ENCODE data around the gene VPS11. TPM values are rescaled to one million over a fixed set of nuclear protein-coding genes. Genes with fewer than 3 reads are reported as not detected.
"Not testable (repeated sequence)": the region's sequence is repeated elsewhere in the genome, so short reads cannot be mapped to it uniquely, and the experiment has no call there.

VPS11 gene
- polyA plus RNA-seq (ENCODE audit: insufficient read length in 4 of 4) = 10 to 100 TPM; 51.9 to 59.5 (median 54.7) TPM

DNA sequence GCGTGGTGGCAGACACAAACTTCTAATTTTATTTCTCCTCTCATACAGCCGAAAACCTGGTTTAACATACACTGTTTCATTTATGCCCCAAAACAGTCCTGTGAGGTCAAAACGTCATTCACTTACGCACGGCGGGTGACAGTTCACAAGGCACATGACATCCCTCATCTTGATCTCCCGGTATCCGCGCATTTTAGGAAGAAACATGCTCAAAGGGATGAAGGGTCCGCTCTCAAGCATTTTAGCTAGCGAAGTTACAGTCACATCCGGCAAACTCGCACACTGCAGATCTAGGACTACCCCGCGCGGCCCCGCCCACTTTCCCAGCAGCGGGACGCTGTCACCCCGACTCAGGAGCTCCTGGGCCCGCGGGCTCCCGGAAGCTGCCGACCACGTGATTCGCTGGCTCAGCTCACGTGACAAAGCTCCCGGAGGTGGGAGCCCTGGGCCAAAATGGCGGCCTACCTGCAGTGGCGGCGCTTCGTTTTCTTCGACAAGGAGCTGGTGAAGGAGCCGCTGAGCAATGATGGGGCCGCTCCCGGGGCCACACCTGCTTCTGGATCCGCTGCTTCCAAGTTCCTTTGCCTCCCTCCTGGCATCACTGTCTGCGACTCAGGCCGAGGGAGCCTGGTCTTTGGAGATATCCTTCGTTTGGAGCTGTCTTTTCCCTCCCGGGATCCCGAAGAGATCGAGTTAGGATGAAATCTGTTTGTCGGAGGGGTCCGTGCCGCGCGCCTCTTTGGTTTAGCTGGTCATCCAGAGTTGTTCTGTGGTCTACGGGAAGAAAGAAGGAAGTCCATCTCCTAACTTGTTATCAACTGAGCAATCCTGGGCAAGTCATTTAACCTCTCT, at the start of gene VPS11:
TSS of gene VPS11 (plus strand) at position 448 of the 852 bp plus-strand sequence. CDS start at position 454, 6 bp downstream.
- DNase-seq (ENCODE audit: low read depth in 4 of 4, low spot score in 3 of 4) = peak; percentile 89 to 93 (median 90)

DNA sequence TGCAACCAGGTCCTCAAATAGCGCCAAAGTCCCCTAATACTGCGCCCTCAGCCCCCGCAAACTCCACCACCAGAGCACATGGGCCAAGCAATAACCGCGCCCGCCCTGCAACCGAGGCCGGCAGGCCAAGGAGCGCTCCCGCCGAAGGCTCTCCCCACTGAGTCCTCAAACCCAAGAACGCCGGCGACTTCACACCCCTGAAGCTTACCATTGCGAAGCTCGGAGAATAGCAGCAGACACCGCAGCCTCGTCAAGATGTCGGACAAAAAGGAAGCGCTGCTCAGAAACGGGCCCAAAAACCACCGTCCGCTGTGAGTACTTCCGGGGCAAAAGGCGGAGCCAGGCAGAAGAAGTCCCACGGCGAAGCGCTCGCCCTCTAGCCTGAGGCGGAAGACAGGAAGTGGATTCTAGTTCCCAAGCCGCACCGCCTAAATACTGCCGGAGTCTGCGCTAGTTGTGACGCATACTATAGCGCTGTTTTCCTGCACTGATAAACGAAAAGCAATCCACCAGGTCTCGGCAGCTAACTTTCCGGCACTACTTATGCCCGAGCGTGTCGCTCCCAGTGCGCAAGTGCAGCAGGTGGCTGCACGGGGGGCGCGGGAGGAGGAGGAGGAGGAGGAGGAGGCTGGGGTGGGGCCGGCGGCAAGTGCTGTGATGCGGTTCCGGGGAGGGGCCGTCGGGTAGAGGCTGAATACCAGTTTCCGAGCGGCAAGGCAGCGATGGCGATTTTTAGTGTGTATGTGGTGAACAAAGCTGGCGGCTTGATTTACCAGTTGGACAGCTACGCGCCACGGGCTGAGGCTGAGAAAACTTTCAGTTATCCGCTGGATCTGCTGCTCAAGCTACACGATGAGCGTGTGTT, 49.3 kb upstream of the VPS11 start, which contains the start of the genes RPS25 and TRAPPC4:
TSS of gene RPS25 (minus strand) at position 270 of the 865 bp plus-strand sequence. CDS start at position 211, 59 bp downstream.
TSS of gene TRAPPC4 (plus strand) at position 693 of the 865 bp plus-strand sequence. CDS start at position 723, 30 bp downstream.
- DNase-seq (ENCODE audit: low read depth in 4 of 4, low spot score in 3 of 4) = peak; percentile 92 to 96 (median 94)

DNA sequence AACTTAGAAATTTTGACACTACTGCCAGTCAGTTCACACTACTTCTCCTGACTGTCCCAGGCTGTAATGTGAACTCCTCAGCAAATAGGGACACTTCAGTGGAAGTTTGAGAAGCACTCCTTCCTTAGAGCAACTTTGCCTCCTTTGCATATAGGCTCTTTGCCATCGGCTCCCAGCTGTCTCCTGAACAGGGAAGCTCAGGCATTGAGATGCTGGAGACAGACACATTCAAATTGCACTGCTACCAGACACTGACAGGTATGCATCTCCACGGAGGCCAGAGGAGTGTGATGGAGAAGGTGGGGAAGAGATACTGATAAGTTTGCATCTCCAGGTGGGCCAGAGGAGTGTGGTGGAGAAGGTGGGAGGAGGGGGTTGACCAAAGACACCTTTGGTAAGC, 47.6 kb upstream of the VPS11 start:
- no peak for DNase-seq (ENCODE audit: low read depth in 4 of 4, low spot score in 3 of 4)

DNA sequence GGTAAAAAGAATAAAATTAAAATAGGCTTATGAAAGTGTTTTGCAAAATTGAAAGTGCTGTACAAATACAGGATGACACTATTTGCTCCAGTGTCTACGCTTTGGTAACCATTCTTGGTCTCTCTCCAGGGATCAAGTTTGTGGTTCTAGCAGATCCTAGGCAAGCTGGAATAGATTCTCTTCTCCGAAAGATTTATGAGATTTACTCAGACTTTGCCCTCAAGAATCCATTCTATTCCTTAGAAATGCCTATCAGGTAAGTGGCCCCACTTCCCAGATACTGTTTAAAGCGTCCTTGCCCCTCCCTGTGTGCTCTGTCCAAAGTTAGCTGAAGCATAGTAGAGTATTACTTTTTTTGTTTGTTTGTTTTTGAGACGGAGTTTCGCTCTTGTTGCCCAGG, 46.0 kb upstream of the VPS11 start:
- no peak for DNase-seq (ENCODE audit: low read depth in 4 of 4, low spot score in 3 of 4)

DNA sequence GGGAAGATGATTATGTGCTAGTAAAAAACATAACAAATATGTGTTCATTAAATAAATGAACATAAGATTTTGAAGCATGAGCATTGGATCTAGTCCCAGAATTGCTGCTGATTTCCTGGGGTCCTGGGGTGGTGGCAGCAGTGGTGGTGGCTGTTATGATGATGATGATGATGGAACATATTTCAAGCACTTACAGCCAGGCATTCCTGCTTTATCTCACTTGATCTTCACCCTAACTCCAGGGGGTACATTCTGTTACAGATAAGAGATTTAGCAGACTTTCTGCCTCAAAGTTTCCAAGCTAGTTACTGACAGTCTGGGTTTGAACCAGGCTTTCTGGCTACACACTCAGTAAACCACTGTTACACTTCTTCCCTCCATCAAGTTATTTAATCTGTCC, 43.9 kb upstream of the VPS11 start:
- no peak for DNase-seq (ENCODE audit: low read depth in 4 of 4, low spot score in 3 of 4)

DNA sequence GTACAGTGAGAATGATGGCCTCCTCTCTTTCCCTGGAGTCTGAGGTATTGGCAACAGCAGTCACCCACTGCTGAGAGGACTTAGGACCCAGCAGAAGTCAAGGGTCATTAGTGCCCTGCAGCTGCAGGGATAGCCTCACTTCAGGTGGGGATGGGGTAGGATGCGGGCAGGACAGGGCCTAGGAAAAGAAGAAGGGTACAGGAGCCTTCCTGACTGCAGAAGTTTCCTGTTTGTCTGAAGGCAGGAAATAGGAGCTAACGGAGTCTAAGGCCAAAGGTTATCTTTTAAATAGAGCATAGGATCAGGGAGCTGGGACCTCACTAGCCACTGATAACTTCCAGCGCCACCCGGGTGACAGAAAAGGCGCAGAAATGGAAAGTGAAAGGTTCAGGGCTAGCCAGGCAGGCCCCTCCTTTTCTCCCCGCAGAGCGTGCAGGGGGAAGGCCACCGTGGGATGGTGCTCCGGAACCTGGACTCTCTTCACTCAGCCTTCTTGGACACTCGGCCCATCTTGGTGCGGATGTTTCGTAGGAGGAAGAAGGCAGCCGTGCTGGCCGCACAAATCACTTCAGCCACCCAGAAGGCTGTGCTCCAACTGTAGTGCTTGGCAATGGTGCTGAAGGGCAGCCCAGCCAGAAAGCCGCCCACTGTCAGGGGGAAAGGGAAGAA, 43.1 kb upstream of the VPS11 start:
- DNase-seq (ENCODE audit: low read depth in 4 of 4, low spot score in 3 of 4) = no peak

DNA sequence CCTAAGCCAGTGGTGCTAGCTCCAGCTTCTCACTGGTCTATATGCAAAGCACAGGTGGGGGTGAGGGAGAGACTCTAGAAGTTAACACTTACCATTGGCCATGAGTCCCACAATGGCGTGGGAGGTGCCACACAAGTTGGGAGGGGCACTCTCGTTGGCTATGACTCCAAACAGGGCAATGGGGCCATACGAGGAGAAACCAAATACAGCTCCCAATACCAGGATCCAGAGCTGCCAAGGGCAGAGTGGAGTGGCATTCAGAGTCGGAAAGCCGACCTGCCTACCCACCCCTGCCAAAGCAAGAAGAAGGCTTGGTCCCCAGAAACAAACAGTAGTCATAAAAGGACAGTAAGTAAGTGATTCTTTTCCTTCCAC, 42.5 kb upstream of the VPS11 start:
- DNase-seq (ENCODE audit: low read depth in 4 of 4, low spot score in 3 of 4) = no peak

DNA sequence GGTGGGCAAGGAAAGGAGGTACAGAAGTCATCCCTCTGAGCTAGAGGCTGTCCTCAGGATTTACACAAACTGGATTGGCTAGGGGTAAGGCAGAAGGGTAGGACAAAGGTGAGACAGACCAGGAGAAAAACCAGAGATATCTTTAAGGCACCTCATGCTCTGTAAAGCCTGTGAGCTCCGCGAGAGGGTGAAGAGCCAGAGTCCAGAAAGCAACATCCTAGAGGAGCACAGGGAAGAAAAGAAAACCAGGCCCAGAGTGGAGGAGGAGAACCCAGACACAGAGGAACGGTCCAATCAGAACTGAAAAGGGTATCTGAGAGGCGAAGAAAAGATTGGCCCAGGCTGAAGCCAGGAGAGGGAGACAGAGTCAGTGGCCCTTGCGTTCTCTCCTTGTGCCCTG, 42.1 kb upstream of the VPS11 start:
- no peak for DNase-seq (ENCODE audit: low read depth in 4 of 4, low spot score in 3 of 4)

DNA sequence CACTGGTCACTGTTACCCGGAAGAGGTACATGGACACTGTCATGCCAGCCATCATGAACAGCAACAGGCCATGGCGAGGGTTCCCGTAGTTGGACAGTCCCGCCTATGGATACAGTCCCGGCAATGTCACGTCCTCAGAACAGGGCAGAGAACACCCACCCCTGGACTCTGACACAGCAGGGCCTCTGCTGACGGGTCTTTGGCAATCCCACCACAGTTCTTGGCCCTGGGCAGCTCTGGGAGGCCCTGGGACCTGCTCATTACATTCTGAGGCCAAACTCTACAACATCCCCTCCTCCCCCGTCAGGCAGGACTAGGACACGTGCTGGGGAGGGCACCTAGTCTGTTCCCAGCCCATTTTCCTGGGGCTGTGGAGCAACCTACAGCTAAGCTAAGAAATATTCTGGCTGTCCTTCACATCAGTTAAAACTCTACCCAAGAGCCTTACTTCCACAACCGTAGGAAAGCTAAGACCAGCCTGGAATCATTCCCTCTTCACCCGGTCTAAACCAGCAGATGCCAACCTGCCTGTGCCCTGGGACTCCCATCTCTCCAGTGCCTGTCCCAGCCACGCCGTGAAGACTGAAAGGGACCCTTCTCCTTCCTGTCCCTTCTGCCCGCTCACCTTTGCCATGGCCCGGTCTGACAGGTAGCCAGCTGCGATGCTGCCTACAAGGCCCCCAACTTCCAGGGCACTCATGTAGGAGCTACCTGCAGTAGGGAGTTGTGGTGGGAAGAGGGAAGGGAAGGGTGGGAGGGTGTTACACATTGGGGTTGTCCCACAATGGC, 41.4 kb upstream of the VPS11 start:
- DNase-seq (ENCODE audit: low read depth in 4 of 4, low spot score in 3 of 4) = no peak

DNA sequence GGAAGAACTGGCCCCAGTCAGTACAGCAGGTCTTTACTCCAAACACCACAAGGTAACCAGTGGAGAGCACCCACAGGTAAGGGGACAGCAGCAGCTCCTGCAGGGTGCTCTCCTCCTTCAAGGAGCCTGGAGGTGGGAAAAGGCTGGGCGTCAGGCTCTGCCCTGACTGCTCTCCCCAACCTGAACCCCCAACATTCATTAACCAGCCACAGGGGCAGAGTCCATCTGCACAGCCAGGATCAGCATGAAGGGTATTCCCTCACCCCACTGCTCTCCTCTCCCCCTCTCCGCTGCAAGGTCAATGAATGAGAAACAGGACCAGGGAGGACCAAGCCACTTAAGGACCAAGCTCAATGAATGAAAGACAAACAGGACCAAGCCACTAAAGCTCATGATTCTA, 40.6 kb upstream of the VPS11 start:
- DNase-seq (ENCODE audit: low read depth in 4 of 4, low spot score in 3 of 4) = no peak

DNA sequence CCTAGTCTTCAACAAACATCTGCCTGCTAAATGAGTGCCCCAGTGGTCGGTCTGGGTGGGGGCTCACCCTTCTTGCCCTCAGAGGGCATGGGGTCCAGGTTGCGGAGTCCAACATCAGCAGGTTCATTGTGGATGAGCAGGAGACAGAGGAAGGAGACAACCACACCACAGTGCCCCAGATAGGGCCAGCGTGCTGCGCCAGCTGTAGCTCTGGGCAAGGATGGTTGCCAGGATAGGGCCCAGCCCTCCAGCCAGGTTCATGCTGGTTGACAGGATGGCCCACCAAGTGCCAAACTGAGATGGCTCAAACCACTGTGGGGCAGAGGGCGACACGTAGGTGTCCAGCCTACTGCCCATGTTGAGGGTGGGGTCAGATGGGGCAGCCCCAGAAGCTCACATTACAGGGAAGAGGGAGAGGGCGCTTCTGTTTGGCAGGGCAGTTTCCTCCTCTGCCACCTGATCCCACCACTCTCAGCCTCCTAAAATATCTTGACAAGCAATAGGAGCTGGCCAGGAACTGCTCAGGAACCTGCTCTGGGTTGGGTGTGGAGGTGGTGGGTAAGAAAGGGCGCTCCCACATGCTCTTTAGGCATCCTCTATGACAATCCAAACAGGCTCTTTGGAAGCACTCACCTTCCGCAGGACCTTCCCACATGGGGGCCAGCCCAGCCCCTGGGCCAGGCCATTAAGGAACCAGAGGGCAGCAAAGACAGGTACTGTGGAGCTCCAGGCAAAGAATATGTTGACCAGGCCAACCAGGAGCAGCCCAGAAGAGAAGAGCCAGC, 39.9 kb upstream of the VPS11 start:
- DNase-seq (ENCODE audit: low read depth in 4 of 4, low spot score in 3 of 4) = no peak

DNA sequence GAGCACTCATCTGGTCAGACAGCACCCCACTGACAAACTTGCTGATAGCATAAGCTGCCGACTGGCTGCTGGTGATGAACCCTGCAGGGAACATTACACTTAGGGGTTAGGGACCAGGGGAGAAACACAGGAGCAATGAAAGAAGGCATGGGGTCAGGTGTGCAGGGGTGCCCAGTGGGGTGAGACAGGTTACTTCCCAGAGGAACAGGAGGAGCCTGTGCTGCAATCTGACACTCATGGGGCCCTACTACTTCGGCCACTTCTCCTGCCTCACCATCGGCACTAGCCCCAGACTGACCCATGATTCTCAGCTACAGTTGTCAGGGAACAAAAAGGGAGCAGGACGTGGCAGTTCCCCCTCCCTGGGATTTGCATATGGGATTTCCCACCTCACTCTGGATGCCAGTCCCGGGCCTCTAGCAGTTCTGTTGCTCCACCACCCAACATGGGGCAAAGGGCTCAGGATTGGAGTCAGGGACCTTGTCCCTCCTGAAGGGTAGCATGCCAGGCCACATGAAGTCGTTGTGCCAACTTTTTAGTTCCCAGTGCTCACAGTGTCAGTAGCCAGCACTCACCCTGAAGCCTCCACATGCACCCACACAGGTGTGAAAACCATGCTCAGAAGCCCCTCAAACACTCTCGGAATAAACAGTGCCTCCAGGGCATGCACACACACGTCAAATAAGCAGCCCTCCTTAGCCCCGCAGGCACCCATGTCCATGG, 39.1 kb upstream of the VPS11 start:
- DNase-seq (ENCODE audit: low read depth in 4 of 4, low spot score in 3 of 4) = no peak

DNA sequence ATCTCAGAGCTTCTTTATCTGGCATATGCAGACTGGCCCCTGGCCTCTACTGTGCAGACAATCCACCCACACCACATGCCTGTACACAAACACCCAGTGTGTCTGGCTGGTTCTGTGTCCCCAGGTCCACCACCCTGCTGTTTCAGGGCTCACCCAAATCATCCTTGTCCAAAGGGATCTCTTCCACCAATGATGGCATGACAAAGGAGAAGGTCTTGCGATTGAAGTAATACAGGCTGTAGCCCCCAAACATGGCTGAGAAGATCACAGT, 38.6 kb upstream of the VPS11 start:
- no peak for DNase-seq (ENCODE audit: low read depth in 4 of 4, low spot score in 3 of 4)

DNA sequence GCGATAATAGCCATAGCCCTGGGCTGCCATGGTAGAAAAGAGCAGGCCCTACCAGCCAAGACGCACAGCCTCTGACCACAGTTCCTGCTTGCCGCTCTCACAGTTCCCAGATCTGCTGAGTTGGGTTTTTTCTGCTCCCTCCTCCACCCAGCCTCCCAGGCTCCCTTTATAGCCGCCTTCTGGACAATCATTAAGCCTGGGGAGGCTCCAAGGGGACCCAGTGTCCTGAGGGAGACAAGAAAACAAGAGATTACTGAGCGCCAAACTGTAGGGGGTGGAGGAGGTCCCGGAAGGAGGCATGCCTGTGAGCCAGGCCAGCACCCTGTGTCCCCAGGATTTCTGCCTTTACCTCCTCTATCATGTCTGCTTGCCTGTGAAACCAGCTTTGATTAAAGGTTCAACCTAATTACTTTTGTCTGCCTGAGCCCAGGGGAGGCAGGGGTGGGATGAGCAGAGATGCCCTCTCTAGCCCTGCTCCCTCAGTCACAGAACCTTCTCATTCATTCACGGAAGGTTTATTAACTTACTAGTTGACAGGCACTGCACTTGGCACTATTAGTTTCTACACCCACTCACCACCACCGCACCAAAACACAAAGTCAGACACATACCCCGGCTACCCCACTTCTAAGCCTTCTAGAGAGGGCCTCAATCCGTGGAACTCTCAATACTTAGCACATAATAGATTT, 38.1 kb upstream of the VPS11 start:
- peak in 2 of 4 donors; percentile 57 to 65 for DNase-seq (ENCODE audit: low read depth in 4 of 4, low spot score in 3 of 4)

DNA sequence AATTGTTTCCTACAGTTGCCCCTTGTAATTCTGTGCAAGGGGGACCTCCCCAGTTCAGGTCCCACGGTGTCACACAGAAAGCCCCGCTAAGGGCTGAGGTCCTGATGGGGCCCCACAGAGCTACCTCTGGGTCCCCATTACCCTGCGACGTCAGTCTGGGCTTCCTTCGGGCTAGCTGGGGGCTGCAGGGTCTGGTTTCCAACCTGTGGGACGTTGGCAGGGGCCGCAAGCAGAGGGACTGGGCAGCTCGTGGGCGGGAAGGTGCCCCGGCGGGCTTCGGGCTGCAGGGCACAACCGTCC, 37.6 kb upstream of the VPS11 start:
- no peak for DNase-seq (ENCODE audit: low read depth in 4 of 4, low spot score in 3 of 4)

DNA sequence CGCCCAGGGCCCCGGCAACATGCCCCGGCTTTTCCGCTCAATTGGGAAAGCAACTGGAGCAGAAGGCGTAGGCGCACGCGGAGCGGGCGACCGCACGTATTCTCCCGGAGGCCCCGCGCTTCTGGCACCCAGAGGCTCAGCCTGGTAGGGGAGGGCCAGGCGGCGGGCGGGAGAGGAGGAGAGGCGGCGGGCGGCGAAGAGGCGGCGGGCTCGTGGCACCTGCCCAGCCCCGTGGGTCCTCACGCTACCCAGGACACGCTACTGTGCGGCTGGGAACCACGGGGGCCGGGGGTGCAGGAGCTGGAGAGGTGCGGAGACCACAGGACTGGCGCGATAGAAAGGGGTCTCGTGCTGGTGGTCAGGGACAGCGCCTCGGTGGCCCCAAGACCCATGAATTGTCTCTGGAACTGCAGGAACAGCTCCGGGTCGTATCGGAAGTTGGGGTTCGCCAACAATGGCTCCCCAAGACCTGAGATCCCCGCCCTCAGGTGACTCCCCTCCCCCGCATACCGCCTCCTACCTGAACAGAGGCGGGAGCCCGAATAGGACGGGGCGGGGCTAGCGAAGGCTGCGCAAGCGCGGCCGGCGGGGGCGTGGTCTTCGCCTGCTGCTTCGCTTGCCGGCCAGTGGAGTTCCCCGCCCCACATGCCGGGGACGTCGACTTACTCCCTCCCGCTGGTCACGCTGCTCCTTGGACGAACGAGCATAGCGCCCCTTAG, 37.1 kb upstream of the VPS11 start, which contains the start of gene SLC37A4:
TSS of gene SLC37A4 (minus strand) at position 549 of the 719 bp plus-strand sequence.
- DNase-seq (ENCODE audit: low read depth in 4 of 4, low spot score in 3 of 4) = peak; percentile 90 to 93 (median 92)

DNA sequence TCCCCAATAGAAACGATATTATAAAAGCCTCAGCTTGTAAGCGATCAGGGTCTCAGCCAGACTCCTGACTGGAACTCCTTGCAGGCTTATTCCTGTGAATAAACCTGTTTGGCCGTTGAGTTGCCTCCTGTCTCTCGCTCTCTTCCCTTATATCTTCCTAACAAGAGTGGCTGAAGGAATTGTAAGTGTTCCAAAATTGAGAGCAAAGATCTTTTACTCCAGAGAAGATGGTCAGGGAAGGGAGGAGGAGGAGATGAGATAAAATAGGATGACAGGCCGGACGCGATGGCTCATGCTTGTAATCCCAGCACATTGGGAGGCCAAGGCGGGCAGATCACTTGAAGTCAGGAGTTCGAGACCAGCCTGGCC, 35.7 kb upstream of the VPS11 start:
- DNase-seq (ENCODE audit: low read depth in 4 of 4, low spot score in 3 of 4) = no peak

DNA sequence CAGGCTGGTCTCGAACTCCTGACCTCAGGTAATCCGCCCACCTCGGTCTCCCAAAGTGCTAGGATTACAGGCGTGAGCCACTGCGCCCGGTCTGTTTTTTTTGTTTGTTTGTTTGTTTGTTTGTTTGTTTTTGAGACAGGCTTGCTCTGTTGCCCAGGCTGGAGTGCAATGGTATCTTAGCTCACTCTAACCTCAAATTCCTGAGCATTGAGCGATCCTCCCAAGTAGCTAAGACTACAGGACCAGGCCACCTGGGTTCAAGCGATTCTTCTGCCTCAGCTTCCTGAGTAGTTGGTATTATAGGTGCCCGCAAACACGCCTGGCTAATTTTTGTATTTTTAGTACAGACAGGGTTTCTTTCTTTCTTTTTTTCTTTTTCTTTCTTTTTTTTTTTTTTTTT, 34.2 kb upstream of the VPS11 start:
- not testable (repeated sequence) for DNase-seq (ENCODE audit: low read depth in 4 of 4, low spot score in 3 of 4)
